SK-N-SH treated with all-trans-retinoic acid at 6 μM for 48 hours (cell line): ENCODE data around the gene ANK3.

Experiments
- CSDC2 ChIP-seq: fragments of 250-450 bp; sonication (Bioruptor Pico); IDR thresholded peaks from 2 replicates; pipeline ENCODE4 v1.5.0; 2020; ENCODE audit warnings: mild to moderate bottlenecking, moderate library complexity
- ESRRG ChIP-seq: fragments of 250-450 bp; sonication (Bioruptor Pico); IDR thresholded peaks from 2 replicates; pipeline ENCODE4 v1.6.1; 2021; ENCODE audit warnings: mild to moderate bottlenecking
- GLIS3 ChIP-seq: fragments of 250-450 bp; sonication (Bioruptor Pico); IDR thresholded peaks from 2 replicates; pipeline ENCODE4 v1.5.0; 2020; ENCODE audit warnings: mild to moderate bottlenecking, moderate library complexity
- TCF4 ChIP-seq: fragments of 250-450 bp; sonication (Bioruptor Pico); IDR thresholded peaks from 2 replicates; pipeline ENCODE4 v1.8.0; 2021; ENCODE audit warnings: mild to moderate bottlenecking, moderate library complexity, borderline replicate concordance
- TOX ChIP-seq: fragments of 250-450 bp; sonication (Bioruptor Pico); IDR thresholded peaks from 2 replicates; pipeline ENCODE4 v1.8.0; 2021; ENCODE audit warnings: mild to moderate bottlenecking, moderate library complexity, borderline replicate concordance
- ZFP3 ChIP-seq: fragments of 250-450 bp; sonication (Bioruptor Pico); IDR thresholded peaks from 2 replicates; pipeline ENCODE4 v1.5.0; 2020; ENCODE audit warnings: mild to moderate bottlenecking, moderate library complexity
- ZNF565 ChIP-seq: fragments of 450-650 bp; formaldehyde crosslinking; conservative IDR thresholded peaks from 2 replicates; pipeline ENCODE4 v1.5.0; 2020; ENCODE audit warnings: low read depth, mild to moderate bottlenecking, moderate library complexity
- ZNF8 ChIP-seq: fragments of 450-650 bp; formaldehyde crosslinking; IDR thresholded peaks from 2 replicates; pipeline ENCODE4 v1.5.0; 2020; ENCODE audit warnings: mild to moderate bottlenecking, moderate library complexity
- TF ChIP-seq, protein P1 (sequence below): fragments of 250-450 bp; sonication (Bioruptor Pico); IDR thresholded peaks from 2 replicates; pipeline ENCODE4 v1.8.0; 2020; ENCODE audit warnings: mild to moderate bottlenecking, moderate library complexity, borderline replicate concordance
- TF ChIP-seq, protein P2 (sequence below): fragments of 250-450 bp; sonication (Bioruptor Pico); IDR thresholded peaks from 2 replicates; pipeline ENCODE4 v1.5.1; 2021; ENCODE audit warnings: mild to moderate bottlenecking, moderate library complexity
- TF ChIP-seq, protein P3 (sequence below): fragments of 250-450 bp; sonication (Bioruptor Pico); IDR thresholded peaks from 2 replicates; pipeline ENCODE4 v1.8.0; 2021; ENCODE audit warnings: low read depth, mild to moderate bottlenecking, moderate library complexity, borderline replicate concordance
- TF ChIP-seq, protein P4 (sequence below): fragments of 250-450 bp; sonication (Bioruptor Pico); IDR thresholded peaks from 2 replicates; pipeline ENCODE4 v1.5.1; 2020; ENCODE audit warnings: low read depth, mild to moderate bottlenecking, moderate library complexity
- TF ChIP-seq, protein P5 (sequence below): fragments of 250-450 bp; sonication (Bioruptor Pico); IDR thresholded peaks from 2 replicates; pipeline ENCODE4 v1.5.0; 2020; ENCODE audit warnings: mild to moderate bottlenecking, moderate library complexity

DNA sequence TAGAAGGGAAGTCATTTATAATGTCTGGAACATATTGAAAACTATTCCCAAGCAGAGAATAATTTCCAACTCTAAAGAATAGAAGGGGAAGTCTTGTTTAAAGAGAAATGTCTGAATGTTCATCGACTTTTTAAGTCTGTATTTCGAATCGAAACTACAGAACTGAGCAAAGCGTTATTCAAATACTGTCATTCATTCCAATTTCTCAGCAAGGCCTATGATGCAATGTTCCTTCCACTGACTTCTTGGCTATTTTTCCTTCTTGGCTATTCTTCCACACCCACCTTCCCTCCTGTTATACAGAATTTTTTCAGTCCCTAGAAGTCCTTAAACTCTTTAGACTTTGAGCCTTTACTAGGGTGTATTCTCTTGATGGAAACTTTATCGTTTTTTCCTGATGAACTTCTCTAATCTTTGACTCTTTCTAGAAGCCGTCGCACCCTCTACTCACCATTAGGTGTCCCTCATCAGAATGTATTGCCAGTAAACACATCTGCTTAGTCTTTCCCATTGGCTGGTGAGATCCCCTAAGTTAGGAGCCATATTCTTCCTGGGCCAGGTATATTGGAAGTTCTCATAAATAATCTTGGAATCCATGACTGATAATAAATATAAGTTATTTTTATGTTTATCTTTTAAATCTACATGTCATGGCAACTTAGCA is 247.6 kb downstream of the ANK3 start:
- TF ChIP-seq ESRRG (no peak), TOX (CRISPR knock-in tag) (no peak), ZNF565 (CRISPR knock-in tag) (no peak), ZFP3 (no peak), TCF4 (CRISPR knock-in tag) (no peak), CSDC2 (CRISPR knock-in tag) (no peak), GLIS3 (CRISPR knock-in tag) (no peak), ZNF8 (CRISPR knock-in tag) (no peak)
- TF ChIP-seq, protein P1, sequence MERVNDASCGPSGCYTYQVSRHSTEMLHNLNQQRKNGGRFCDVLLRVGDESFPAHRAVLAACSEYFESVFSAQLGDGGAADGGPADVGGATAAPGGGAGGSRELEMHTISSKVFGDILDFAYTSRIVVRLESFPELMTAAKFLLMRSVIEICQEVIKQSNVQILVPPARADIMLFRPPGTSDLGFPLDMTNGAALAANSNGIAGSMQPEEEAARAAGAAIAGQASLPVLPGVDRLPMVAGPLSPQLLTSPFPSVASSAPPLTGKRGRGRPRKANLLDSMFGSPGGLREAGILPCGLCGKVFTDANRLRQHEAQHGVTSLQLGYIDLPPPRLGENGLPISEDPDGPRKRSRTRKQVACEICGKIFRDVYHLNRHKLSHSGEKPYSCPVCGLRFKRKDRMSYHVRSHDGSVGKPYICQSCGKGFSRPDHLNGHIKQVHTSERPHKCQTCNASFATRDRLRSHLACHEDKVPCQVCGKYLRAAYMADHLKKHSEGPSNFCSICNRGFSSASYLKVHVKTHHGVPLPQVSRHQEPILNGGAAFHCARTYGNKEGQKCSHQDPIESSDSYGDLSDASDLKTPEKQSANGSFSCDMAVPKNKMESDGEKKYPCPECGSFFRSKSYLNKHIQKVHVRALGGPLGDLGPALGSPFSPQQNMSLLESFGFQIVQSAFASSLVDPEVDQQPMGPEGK, result no peak
- TF ChIP-seq, protein P2, sequence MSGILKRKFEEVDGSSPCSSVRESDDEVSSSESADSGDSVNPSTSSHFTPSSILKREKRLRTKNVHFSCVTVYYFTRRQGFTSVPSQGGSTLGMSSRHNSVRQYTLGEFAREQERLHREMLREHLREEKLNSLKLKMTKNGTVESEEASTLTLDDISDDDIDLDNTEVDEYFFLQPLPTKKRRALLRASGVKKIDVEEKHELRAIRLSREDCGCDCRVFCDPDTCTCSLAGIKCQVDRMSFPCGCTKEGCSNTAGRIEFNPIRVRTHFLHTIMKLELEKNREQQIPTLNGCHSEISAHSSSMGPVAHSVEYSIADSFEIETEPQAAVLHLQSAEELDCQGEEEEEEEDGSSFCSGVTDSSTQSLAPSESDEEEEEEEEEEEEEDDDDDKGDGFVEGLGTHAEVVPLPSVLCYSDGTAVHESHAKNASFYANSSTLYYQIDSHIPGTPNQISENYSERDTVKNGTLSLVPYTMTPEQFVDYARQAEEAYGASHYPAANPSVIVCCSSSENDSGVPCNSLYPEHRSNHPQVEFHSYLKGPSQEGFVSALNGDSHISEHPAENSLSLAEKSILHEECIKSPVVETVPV (CRISPR knock-in tag), result no peak
- TF ChIP-seq, protein P3, sequence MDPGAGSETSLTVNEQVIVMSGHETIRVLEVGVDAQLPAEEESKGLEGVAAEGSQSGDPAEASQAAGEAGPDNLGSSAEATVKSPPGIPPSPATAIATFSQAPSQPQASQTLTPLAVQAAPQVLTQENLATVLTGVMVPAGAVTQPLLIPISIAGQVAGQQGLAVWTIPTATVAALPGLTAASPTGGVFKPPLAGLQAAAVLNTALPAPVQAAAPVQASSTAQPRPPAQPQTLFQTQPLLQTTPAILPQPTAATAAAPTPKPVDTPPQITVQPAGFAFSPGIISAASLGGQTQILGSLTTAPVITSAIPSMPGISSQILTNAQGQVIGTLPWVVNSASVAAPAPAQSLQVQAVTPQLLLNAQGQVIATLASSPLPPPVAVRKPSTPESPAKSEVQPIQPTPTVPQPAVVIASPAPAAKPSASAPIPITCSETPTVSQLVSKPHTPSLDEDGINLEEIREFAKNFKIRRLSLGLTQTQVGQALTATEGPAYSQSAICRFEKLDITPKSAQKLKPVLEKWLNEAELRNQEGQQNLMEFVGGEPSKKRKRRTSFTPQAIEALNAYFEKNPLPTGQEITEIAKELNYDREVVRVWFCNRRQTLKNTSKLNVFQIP (CRISPR knock-in tag), result no peak
- TF ChIP-seq, protein P4, sequence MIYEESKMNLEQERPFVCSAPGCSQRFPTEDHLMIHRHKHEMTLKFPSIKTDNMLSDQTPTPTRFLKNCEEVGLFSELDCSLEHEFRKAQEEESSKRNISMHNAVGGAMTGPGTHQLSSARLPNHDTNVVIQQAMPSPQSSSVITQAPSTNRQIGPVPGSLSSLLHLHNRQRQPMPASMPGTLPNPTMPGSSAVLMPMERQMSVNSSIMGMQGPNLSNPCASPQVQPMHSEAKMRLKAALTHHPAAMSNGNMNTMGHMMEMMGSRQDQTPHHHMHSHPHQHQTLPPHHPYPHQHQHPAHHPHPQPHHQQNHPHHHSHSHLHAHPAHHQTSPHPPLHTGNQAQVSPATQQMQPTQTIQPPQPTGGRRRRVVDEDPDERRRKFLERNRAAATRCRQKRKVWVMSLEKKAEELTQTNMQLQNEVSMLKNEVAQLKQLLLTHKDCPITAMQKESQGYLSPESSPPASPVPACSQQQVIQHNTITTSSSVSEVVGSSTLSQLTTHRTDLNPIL (CRISPR knock-in tag), result no peak
- TF ChIP-seq, protein P5, sequence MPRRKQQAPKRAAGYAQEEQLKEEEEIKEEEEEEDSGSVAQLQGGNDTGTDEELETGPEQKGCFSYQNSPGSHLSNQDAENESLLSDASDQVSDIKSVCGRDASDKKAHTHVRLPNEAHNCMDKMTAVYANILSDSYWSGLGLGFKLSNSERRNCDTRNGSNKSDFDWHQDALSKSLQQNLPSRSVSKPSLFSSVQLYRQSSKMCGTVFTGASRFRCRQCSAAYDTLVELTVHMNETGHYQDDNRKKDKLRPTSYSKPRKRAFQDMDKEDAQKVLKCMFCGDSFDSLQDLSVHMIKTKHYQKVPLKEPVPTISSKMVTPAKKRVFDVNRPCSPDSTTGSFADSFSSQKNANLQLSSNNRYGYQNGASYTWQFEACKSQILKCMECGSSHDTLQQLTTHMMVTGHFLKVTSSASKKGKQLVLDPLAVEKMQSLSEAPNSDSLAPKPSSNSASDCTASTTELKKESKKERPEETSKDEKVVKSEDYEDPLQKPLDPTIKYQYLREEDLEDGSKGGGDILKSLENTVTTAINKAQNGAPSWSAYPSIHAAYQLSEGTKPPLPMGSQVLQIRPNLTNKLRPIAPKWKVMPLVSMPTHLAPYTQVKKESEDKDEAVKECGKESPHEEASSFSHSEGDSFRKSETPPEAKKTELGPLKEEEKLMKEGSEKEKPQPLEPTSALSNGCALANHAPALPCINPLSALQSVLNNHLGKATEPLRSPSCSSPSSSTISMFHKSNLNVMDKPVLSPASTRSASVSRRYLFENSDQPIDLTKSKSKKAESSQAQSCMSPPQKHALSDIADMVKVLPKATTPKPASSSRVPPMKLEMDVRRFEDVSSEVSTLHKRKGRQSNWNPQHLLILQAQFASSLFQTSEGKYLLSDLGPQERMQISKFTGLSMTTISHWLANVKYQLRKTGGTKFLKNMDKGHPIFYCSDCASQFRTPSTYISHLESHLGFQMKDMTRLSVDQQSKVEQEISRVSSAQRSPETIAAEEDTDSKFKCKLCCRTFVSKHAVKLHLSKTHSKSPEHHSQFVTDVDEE (CRISPR knock-in tag), result no peak
